ENCODE results near the gene OR4D1. TPM values are rescaled to one million over a fixed set of nuclear protein-coding genes. Genes with fewer than 3 reads are reported as not detected.
A peak's percentile ranks its signal among the peaks of the same experiment; 100 is the strongest.

Gene OR4D1
- total and polyA plus RNA-seq, 9 of the 15 experiments (the other 6 are each of a cell fraction or from before 2014, with no cell fraction given), result not detected

GRCh38 chr17:58112970-58113631 is 35.1 kb upstream of the OR4D1 start (continued):
- TF ChIP-seq REST (IDR thresholded peaks at IDR 0.05; ENCODE audit: borderline replicate concordance) (peak; percentile 86; the same call in 1 of the 2 replicates), REST (CRISPR knock-in tag; IDR thresholded peaks at IDR 0.05; ENCODE audit: low read depth) (no peak), HMBOX1 (IDR thresholded peaks at IDR 0.05) (no peak), KLF16 (IDR thresholded peaks at IDR 0.05) (0 out of 2 replicates have a peak, but pooled peaks have one; percentile 27), JUND (IDR thresholded peaks at IDR 0.05; ENCODE audit: borderline replicate concordance, low read depth, low read length) (no peak), JUND (tag; IDR thresholded peaks at IDR 0.05; ENCODE audit: borderline replicate concordance, low read depth, low read length) (no peak), ZNF311 (CRISPR knock-in tag; IDR thresholded peaks at IDR 0.05) (no peak), TCF3 (CRISPR knock-in tag; IDR thresholded peaks at IDR 0.05) (no peak), ETS1 (conservative IDR thresholded peaks at IDR 0.05; ENCODE audit: control insufficient read depth, low read depth, low read length) (no peak), CREB3 (tag; conservative IDR thresholded peaks at IDR 0.05; ENCODE audit: low read depth) (no peak), TSHZ1 (CRISPR knock-in tag; IDR thresholded peaks at IDR 0.05) (no peak)
